IPS-20b (cell line): ENCODE results near the gene LRRC8C.
"Not testable (repeated sequence)": the region's sequence is repeated elsewhere in the genome, so short reads cannot be mapped to it uniquely, and the experiment has no call there.

ENCODE experiments used
- H3K27ac ChIP-seq: one replicate; pipeline ENCODE4 v1.5.1; 2013; ENCODE audit warnings: low read length
- H3K27me3 ChIP-seq: 2 replicates; pipeline ENCODE4 v1.6.1; 2013; ENCODE audit warnings: mild to moderate bottlenecking, low read length, inconsistent platforms; ENCODE audit not compliant: insufficient read depth
- H3K36me3 ChIP-seq: 2 replicates; pipeline ENCODE4 v1.6.1; 2013; ENCODE audit warnings: low read depth, mild to moderate bottlenecking, inconsistent platforms, low read length, moderate library complexity; ENCODE audit not compliant: insufficient read depth
- H3K4me1 ChIP-seq: 2 replicates; pipeline ENCODE4 v1.6.1; 2013; ENCODE audit warnings: mild to moderate bottlenecking, control low read depth, inconsistent platforms, low read length, moderate library complexity; ENCODE audit not compliant: insufficient read depth
- H3K4me3 ChIP-seq: 2 replicates; pipeline ENCODE4 v1.5.1; 2013; ENCODE audit warnings: mild to moderate bottlenecking, low read length, inconsistent platforms
- H3K9ac ChIP-seq: 2 replicates; pipeline ENCODE4 v1.6.1; 2013; ENCODE audit warnings: low read depth, mild to moderate bottlenecking, inconsistent platforms, low read length, moderate library complexity
- H3K9me3 ChIP-seq: 2 replicates; pipeline ENCODE4 v1.6.1; 2013; ENCODE audit warnings: mild to moderate bottlenecking, low read depth, low read length, inconsistent platforms; ENCODE audit not compliant: insufficient read depth

LRRC8C gene

GRCh38 chr1:89632657-89633247 is at the start of gene LRRC8C:
Gene LRRC8C (plus strand): TSS chr1:89633120. CDS start chr1:89686474, 53,354 bp downstream.
- Histone ChIP-seq H3K4me1 (no peaks in the 10 kb centered on the region; the same call in 1 of the 2 replicates), H3K9ac (peak within 1 kb of the TSS; percentile 60; the same call in 1 of the 2 replicates)

GRCh38 chr1:89584211-89584610 is 48.7 kb upstream of the LRRC8C start:
- Histone ChIP-seq H3K4me1 (peaks cover 6% of the 10 kb centered on the region; the same call in 1 of the 2 replicates), H3K4me3 (no peak overlapping the region), H3K9me3 (no peaks in the 10 kb centered on the region), H3K27ac (no peak overlapping the region), H3K9ac (no peak overlapping the region), H3K36me3 (peaks cover 58% of the 10 kb centered on the region), H3K27me3 (no peaks in the 10 kb centered on the region)

More at GRCh38 chr1:89632657-89633247, at the start of gene LRRC8C:
- Histone ChIP-seq H3K4me3 (peak within 1 kb of the TSS; percentile 91), H3K9me3 (no peaks in the 10 kb centered on the region), H3K36me3 (no peaks in the 10 kb centered on the region), H3K27me3 (peaks cover 62% of the 10 kb centered on the region), H3K27ac (no peak within 1 kb of the TSS)

GRCh38 chr1:89584781-89585180 is 48.1 kb upstream of the LRRC8C start:
- Histone ChIP-seq H3K9ac (no peak overlapping the region), H3K36me3 (peaks cover 55% of the 10 kb centered on the region), H3K27ac (no peak overlapping the region), H3K9me3 (no peaks in the 10 kb centered on the region), H3K27me3 (no peaks in the 10 kb centered on the region), H3K4me1 (peaks cover 7% of the 10 kb centered on the region; the same call in 1 of the 2 replicates), H3K4me3 (no peak overlapping the region)

GRCh38 chr1:89587729-89588161 is 45.2 kb upstream of the LRRC8C start:
- peaks cover 15% of the 10 kb centered on the region; the same call in 1 of the 2 replicates for H3K4me1 ChIP-seq
- H3K36me3 ChIP-seq, result peaks cover 31% of the 10 kb centered on the region
- no peak overlapping the region for H3K4me3 ChIP-seq
- no peaks in the 10 kb centered on the region for H3K9me3 ChIP-seq
- H3K27ac ChIP-seq, result no peak overlapping the region
- no peak overlapping the region for H3K9ac ChIP-seq
- H3K27me3 ChIP-seq, result no peaks in the 10 kb centered on the region

GRCh38 chr1:89588480-89588879 is 44.4 kb upstream of the LRRC8C start:
- Histone ChIP-seq H3K27ac (no peak overlapping the region), H3K4me3 (no peak overlapping the region), H3K36me3 (peaks cover 24% of the 10 kb centered on the region), H3K9me3 (no peaks in the 10 kb centered on the region), H3K9ac (no peak overlapping the region), H3K27me3 (no peaks in the 10 kb centered on the region), H3K4me1 (peaks cover 16% of the 10 kb centered on the region; the same call in 1 of the 2 replicates)

- Histone ChIP-seq H3K9ac (no peak overlapping the region), H3K27me3 (no peaks in the 10 kb centered on the region), H3K4me1 (peaks cover 24% of the 10 kb centered on the region; the same call in 1 of the 2 replicates), H3K27ac (no peak overlapping the region), H3K4me3 (no peak overlapping the region), H3K9me3 (no peaks in the 10 kb centered on the region), H3K36me3 (peaks cover 13% of the 10 kb centered on the region; the same call in 1 of the 2 replicates)
Measured at GRCh38 chr1:89589515-89589914, 43.4 kb upstream of the LRRC8C start.

GRCh38 chr1:89590341-89591080 is 42.4 kb upstream of the LRRC8C start:
- H3K36me3 ChIP-seq, result peaks cover 6% of the 10 kb centered on the region; the same call in 1 of the 2 replicates
- H3K27ac ChIP-seq, result no peak overlapping the region
- no peak overlapping the region for H3K4me3 ChIP-seq
- H3K4me1 ChIP-seq, result peaks cover 29% of the 10 kb centered on the region; the same call in 1 of the 2 replicates
- no peaks in the 10 kb centered on the region for H3K27me3 ChIP-seq
- H3K9me3 ChIP-seq, result no peaks in the 10 kb centered on the region
- H3K9ac ChIP-seq, result no peak overlapping the region

GRCh38 chr1:89592861-89593302 is 40.0 kb upstream of the LRRC8C start:
- not testable (repeated sequence) for H3K9me3 ChIP-seq, H3K4me3 ChIP-seq, H3K27me3 ChIP-seq, H3K9ac ChIP-seq, H3K27ac ChIP-seq, H3K36me3 ChIP-seq
- H3K4me1 ChIP-seq, result peaks cover 36% of the 10 kb centered on the region

GRCh38 chr1:89594096-89594740 is 38.7 kb upstream of the LRRC8C start:
- Histone ChIP-seq H3K9ac (no peak overlapping the region; the same call in 1 of the 2 replicates), H3K4me1 (peaks cover 48% of the 10 kb centered on the region), H3K36me3 (no peaks in the 10 kb centered on the region; the same call in 1 of the 2 replicates), H3K27ac (no peak overlapping the region), H3K4me3 (no peak overlapping the region), H3K27me3 (no peaks in the 10 kb centered on the region), H3K9me3 (no peaks in the 10 kb centered on the region)

GRCh38 chr1:89596698-89597097 is 36.2 kb upstream of the LRRC8C start:
- Histone ChIP-seq H3K4me1 (peaks cover 45% of the 10 kb centered on the region), H3K27me3 (no peaks in the 10 kb centered on the region), H3K9ac (no peak overlapping the region), H3K4me3 (no peak overlapping the region), H3K36me3 (no peaks in the 10 kb centered on the region; the same call in 1 of the 2 replicates), H3K9me3 (no peaks in the 10 kb centered on the region), H3K27ac (no peak overlapping the region)

- peak overlapping the region; percentile 48 for H3K4me3 ChIP-seq
- H3K4me1 ChIP-seq, result peaks cover 42% of the 10 kb centered on the region
- no peaks in the 10 kb centered on the region for H3K9me3 ChIP-seq
- no peaks in the 10 kb centered on the region for H3K27me3 ChIP-seq
- H3K36me3 ChIP-seq, result no peaks in the 10 kb centered on the region
- H3K27ac ChIP-seq, result peak overlapping the region; percentile 4
- peak overlapping the region; percentile 25; the same call in 1 of the 2 replicates for H3K9ac ChIP-seq
Measured at GRCh38 chr1:89598450-89599331, 34.2 kb upstream of the LRRC8C start.
